Activated CD4-positive, alpha-beta memory T cell treated with anti-CD3 and anti-CD28 coated beads for 36 hours (primary cell): ENCODE results near the gene SFXN5. TPM values are rescaled to one million over a fixed set of nuclear protein-coding genes. Genes with fewer than 3 reads are reported as not detected.

Experiments
- CTCF ChIA-PET: fragments of 350-600 bp; sonication (Branson Sonifier 250); formaldehyde crosslinking; loops from one replicate; lab custom pipeline; 2021; ENCODE audit warnings: antibody characterized with exemption, inconsistent platforms; lab: Charles Lee
- POLR2A ChIA-PET: fragments of 350-600 bp; sonication (Branson Sonifier 250); formaldehyde crosslinking; loops from one replicate; lab custom pipeline; 2021; ENCODE audit warnings: antibody characterized with exemption; lab: Charles Lee
- DNase-seq: peaks from one replicate; pipeline ENCODE4 v3.0.0-alpha.2; 2020
- H3K27ac Mint-ChIP-seq: one replicate; pipeline ENCODE4 v1.8.0; 2021; ENCODE audit warnings: mixed read lengths
- H3K27me3 Mint-ChIP-seq: one replicate; pipeline ENCODE4 v1.8.0; 2021; ENCODE audit warnings: mixed read lengths
- H3K36me3 Mint-ChIP-seq: one replicate; pipeline ENCODE4 v1.8.0; 2021; ENCODE audit warnings: mixed read lengths
- H3K4me1 Mint-ChIP-seq: one replicate; pipeline ENCODE4 v1.8.0; 2021; ENCODE audit warnings: low read depth, mixed read lengths
- H3K4me3 Mint-ChIP-seq: one replicate; pipeline ENCODE4 v1.8.0; 2021; ENCODE audit warnings: mild to moderate bottlenecking, mixed read lengths
- H3K9me3 Mint-ChIP-seq: one replicate; pipeline ENCODE4 v1.8.0; 2021; ENCODE audit warnings: mixed read lengths
- intact Hi-C: fragments of 100-400 bp; cut with micrococcal nuclease; formaldehyde crosslinking; loops from one replicate; pipeline ENCODE4 v1.15.1; 2023
- total RNA-seq, 2 experiments: library from RNA; stranded (reverse); gene quantifications; one replicate each; pipeline ENCODE4 v1.2.3, GENCODE V29; 2021

The SFXN5 gene
- total RNA-seq, 2 experiments from 2014 or later: 4.5 to 7.6 TPM

- H3K9me3 Mint-ChIP-seq: no peaks in the 10 kb centered on the region
- intact Hi-C loops: no loop called here
- H3K27ac Mint-ChIP-seq: no peak overlapping the region
- H3K4me3 Mint-ChIP-seq: no peak overlapping the region
- CTCF ChIA-PET: no interaction called here
- peaks cover 21% of the 10 kb centered on the region for H3K4me1 Mint-ChIP-seq
- peaks cover 72% of the 10 kb centered on the region for H3K27me3 Mint-ChIP-seq
- no peaks in the 10 kb centered on the region for H3K36me3 Mint-ChIP-seq
- POLR2A ChIA-PET: no interaction called here
- peak; percentile 7 for DNase-seq
Measured at GRCh38 chr2:72921088-72921851, 150.2 kb downstream of the SFXN5 start.

DNA sequence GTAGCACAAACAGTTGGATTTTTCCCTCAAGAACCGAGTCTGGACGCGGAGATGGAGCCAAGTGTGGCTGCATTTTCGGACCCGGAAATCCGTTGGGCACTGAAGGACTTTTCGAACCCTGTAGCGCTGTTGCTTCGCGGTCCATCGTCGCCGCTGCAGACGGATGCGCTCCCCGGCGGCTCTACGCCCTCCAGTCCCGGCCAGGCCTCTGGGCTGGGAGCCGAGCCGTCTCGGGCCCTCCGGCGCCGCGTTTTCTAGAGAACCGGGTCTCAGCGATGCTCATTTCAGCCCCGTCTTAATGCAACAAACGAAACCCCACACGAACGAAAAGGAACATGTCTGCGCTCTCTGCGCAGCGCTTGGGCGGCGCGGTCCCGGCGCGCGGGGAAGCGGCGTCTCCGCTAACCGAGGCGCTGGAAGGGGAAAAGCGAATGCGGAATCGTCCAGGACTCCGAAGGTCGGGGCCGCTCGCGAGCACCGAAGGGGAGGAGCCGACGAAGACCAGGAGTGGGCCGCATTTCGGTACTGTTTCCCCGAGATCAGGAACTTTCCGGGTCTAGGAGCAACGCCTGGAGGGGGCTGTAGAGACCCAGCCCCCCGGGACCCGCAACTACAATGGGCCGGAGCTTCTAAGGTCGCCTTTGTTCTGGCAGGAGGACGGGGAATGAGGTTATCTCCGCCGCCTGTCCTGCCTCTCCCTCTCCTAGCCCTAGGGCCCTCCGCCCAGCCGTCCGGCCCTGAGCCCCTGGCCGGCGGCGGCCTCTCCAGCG lies 151.0 kb downstream of the SFXN5 start:
- no peaks in the 10 kb centered on the region for H3K36me3 Mint-ChIP-seq
- H3K9me3 Mint-ChIP-seq: no peaks in the 10 kb centered on the region
- peak overlapping the region; percentile 16 for H3K4me3 Mint-ChIP-seq
- ChIA-PET CTCF (no interaction called here), POLR2A (no interaction called here)
- peak; percentile 36 for DNase-seq
- intact Hi-C loops: no loop called here
- peaks cover 23% of the 10 kb centered on the region for H3K4me1 Mint-ChIP-seq
- no peak overlapping the region for H3K27ac Mint-ChIP-seq
- H3K27me3 Mint-ChIP-seq: peaks cover 72% of the 10 kb centered on the region

- intact Hi-C loops: loop anchor here (5.0 kb wide), 2 partner anchors 57 to 772 kb away; partner anchors contain the start of gene CYP26B1
- Mint-ChIP-seq H3K27ac (no peak overlapping the region), H3K4me1 (peaks cover 29% of the 10 kb centered on the region), H3K4me3 (no peak overlapping the region), H3K9me3 (no peaks in the 10 kb centered on the region), H3K36me3 (no peaks in the 10 kb centered on the region), H3K27me3 (peaks cover 72% of the 10 kb centered on the region)
- CTCF ChIA-PET: interaction anchor here (1.5 kb wide), 1 partner anchor 27 kb away, joined by 3 read pairs; no protein-coding TSS in a partner anchor
- POLR2A ChIA-PET: no interaction called here
- DNase-seq: peak; percentile 8
Measured at GRCh38 chr2:72919414-72920317, 151.8 kb downstream of the SFXN5 start.

DNA sequence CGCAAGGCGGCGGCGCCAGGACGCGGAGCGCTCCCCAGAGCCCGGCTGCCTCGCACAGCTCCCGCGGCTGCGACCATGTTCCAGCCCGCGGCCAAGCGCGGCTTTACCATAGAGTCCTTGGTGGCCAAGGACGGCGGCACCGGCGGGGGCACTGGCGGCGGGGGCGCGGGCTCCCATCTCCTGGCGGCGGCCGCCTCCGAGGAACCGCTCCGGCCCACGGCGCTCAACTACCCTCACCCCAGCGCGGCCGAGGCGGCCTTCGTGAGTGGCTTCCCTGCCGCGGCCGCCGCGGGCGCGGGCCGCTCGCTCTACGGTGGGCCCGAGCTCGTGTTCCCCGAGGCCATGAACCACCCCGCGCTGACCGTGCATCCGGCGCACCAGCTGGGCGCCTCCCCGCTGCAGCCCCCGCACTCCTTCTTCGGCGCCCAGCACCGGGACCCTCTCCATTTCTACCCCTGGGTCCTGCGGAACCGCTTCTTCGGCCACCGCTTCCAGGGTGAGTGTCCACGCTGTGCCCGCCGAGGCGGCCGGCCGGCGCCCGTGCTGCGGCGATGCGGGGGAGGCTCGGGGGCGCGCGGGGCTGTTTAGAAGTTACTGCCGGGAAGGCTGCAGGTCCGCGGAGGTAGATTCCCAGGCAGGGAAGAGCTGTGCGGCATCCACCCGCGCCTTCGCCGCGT lies 153.5 kb downstream of the SFXN5 start:
- peaks cover 76% of the 10 kb centered on the region for H3K27me3 Mint-ChIP-seq
- peaks cover 26% of the 10 kb centered on the region for H3K4me1 Mint-ChIP-seq
- intact Hi-C loops: loop anchor here (5.0 kb wide), 2 partner anchors 56 to 771 kb away; partner anchors contain the start of gene CYP26B1
- no peak overlapping the region for H3K27ac Mint-ChIP-seq
- H3K9me3 Mint-ChIP-seq: no peaks in the 10 kb centered on the region
- ChIA-PET CTCF (interaction anchor here (1.4 to 2.0 kb wide), 7 partner anchors 9 to 259 kb away, joined by 3 to 14 read pairs (median 10); partner anchors contain the start of gene SPR), POLR2A (no interaction called here)
- DNase-seq: peak; percentile 9
- H3K36me3 Mint-ChIP-seq: no peaks in the 10 kb centered on the region
- H3K4me3 Mint-ChIP-seq: peak overlapping the region; percentile 39

DNA sequence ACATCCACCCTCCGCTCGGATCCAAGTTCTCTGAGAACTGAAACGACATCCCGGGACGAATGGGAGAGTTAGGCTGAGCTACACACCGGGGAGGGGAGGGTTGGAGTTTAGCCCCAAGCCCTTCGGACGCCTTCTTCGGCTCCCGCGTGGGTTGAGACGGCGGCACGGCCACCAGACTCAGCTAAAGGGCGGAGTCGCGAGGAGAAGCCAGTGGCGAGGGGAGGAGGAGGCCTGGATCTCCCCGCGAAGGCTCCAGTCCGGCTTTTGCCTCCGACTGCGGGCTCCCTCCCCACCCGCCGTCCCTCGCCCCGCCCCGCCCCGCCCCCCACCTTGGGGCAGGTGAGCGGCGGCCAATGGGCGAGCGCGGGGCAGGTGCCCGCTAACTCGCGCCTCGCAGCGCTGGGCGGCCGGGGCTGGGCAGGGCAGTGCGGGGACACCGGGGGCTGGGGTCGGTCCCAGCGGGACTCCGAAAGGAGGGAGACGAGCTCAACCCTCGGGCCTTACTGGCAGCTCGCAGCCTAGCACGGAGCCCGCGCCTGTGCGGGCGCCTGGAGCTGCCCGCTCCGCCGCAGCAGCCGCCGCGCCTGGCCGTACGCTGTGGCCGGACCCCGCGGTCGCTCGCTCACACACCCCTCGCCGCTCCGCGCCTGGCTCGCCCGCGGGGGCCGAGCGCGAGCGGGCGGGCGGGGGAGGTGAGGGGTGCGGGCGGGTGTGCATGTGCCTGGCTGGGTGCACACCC lies 154.2 kb downstream of the SFXN5 start, which contains the start of gene EMX1:
EMX1 (plus strand) TSS at position 382 of the 739 bp plus-strand sequence; CDS start at position 716, 334 bp downstream.
- Mint-ChIP-seq H3K4me1 (peaks cover 26% of the 10 kb centered on the region), H3K36me3 (no peaks in the 10 kb centered on the region), H3K4me3 (peak within 1 kb of the TSS; percentile 66), H3K27me3 (peaks cover 73% of the 10 kb centered on the region), H3K27ac (no peak within 1 kb of the TSS), H3K9me3 (no peaks in the 10 kb centered on the region)
- DNase-seq: peak; percentile 68
- intact Hi-C loops: loop anchor here (5.0 kb wide), 2 partner anchors 55 to 770 kb away; partner anchors contain the start of gene CYP26B1
- ChIA-PET POLR2A (interaction anchor here (1.0 kb wide), 1 partner anchor 53 kb away, joined by 3 read pairs; no protein-coding TSS in a partner anchor), CTCF (interaction anchor here (0.9 to 2.0 kb wide), 8 partner anchors 10 to 767 kb away, joined by 3 to 14 read pairs (median 8); partner anchors contain the start of gene SPR)

DNA sequence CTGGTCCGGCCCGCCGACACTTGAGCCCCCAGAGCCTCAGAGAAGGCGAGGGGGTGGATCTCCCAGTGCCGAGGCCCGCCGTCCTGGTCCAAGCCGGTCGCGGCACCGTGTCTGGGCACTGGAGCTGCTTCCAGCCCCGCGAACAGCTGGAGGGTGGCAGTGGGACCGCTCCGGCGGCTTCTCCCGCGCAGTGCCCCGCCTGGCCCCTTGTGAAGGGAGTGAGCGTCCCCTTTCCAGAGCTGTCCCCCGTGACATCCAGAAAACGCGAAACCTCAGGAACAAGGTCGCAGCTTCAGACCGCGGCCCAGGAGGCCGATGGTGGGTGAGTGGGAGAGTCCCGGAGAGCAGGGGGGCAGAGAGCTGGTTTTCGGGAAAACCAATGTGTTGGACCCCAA lies 154.8 kb downstream of the SFXN5 start:
- no peaks in the 10 kb centered on the region for H3K36me3 Mint-ChIP-seq
- peak overlapping the region; percentile 66 for H3K4me3 Mint-ChIP-seq
- CTCF ChIA-PET: interaction anchor here (0.9 to 2.0 kb wide), 7 partner anchors 10 to 766 kb away, joined by 3 to 14 read pairs (median 10); partner anchors contain the start of gene SPR
- peaks cover 73% of the 10 kb centered on the region for H3K27me3 Mint-ChIP-seq
- peaks cover 26% of the 10 kb centered on the region for H3K4me1 Mint-ChIP-seq
- H3K9me3 Mint-ChIP-seq: no peaks in the 10 kb centered on the region
- intact Hi-C loops: loop anchor here (5.0 kb wide), 2 partner anchors 54 to 769 kb away; partner anchors contain the start of gene CYP26B1
- H3K27ac Mint-ChIP-seq: no peak overlapping the region
- POLR2A ChIA-PET: interaction anchor here (1.0 kb wide), 1 partner anchor 52 kb away, joined by 3 read pairs; no protein-coding TSS in a partner anchor
- DNase-seq: no peak

GRCh38 chr2:72915907-72916742 lies 155.4 kb downstream of the SFXN5 start:
- Mint-ChIP-seq H3K4me3 (peak overlapping the region; percentile 66), H3K36me3 (no peaks in the 10 kb centered on the region), H3K9me3 (no peaks in the 10 kb centered on the region), H3K4me1 (peaks cover 26% of the 10 kb centered on the region), H3K27me3 (peaks cover 73% of the 10 kb centered on the region), H3K27ac (no peak overlapping the region)
- ChIA-PET CTCF (interaction anchor here (0.6 to 2.0 kb wide), 7 partner anchors 11 to 261 kb away, joined by 3 to 14 read pairs (median 6); partner anchors contain the start of gene SPR), POLR2A (interaction anchor here (1.0 kb wide), 1 partner anchor 52 kb away, joined by 3 read pairs; no protein-coding TSS in a partner anchor)
- intact Hi-C loops: loop anchor here (5.0 kb wide), 2 partner anchors 54 to 769 kb away; partner anchors contain the start of gene CYP26B1
- DNase-seq: peak; percentile 61

- DNase-seq: peak; percentile 8
- Mint-ChIP-seq H3K4me1 (peaks cover 26% of the 10 kb centered on the region), H3K27me3 (peaks cover 74% of the 10 kb centered on the region), H3K36me3 (no peaks in the 10 kb centered on the region), H3K27ac (no peak overlapping the region), H3K9me3 (no peaks in the 10 kb centered on the region), H3K4me3 (no peak overlapping the region)
- intact Hi-C loops: loop anchor here (5.0 kb wide), 2 partner anchors 53 to 768 kb away; partner anchors contain the start of gene CYP26B1
- CTCF ChIA-PET: interaction anchor here (0.6 to 3.0 kb wide), 3 partner anchors 19 to 28 kb away, joined by 3 to 13 read pairs (median 3); partner anchors contain the start of gene SPR
- POLR2A ChIA-PET: no interaction called here
Measured at GRCh38 chr2:72915320-72915906, 156.1 kb downstream of the SFXN5 start.
